ENCODE measurements around the gene PTCRA. TPM values are rescaled to one million over a fixed set of nuclear protein-coding genes. Genes with fewer than 3 reads are reported as not detected.

PTCRA gene
- total RNA-seq, 1 donor: not detected

GRCh38 chr6:42935322-42935721 is 19.5 kb downstream of the PTCRA start:
- Histone ChIP-seq H4K20me1 (ENCODE audit: insufficient read depth, low read length) (peaks cover 6% of the 10 kb centered on the region), H3K4me3 (ENCODE audit: insufficient read depth, low read length) (no peak overlapping the region), H3K79me2 (ENCODE audit: insufficient read depth, low read length) (peaks cover 45% of the 10 kb centered on the region), H3K9me3 (ENCODE audit: low read depth, low read length) (no peaks in the 10 kb centered on the region), H2AFZ (ENCODE audit: low read length) (no peak overlapping the region), H3K27me3 (ENCODE audit: insufficient read depth, low read length) (no peaks in the 10 kb centered on the region), H3K4me1 (ENCODE audit: insufficient read depth, low read length) (peaks cover 9% of the 10 kb centered on the region), H3K4me2 (ENCODE audit: insufficient read depth, low read length) (no peak overlapping the region), H3K27ac (ENCODE audit: low read depth, low read length) (no peak overlapping the region), H3K36me3 (ENCODE audit: insufficient read depth, low read length) (peaks cover 25% of the 10 kb centered on the region)
- peak; percentile 30 for DNase-seq (ENCODE audit: insufficient read length, low spot score, missing footprints)
- no peak for TF ChIP-seq CTCF (IDR thresholded peaks at IDR 0.05; ENCODE audit: extremely low read depth, low read depth, low read length)

GRCh38 chr6:42936398-42936797 is 20.5 kb downstream of the PTCRA start:
- H3K79me2 ChIP-seq (ENCODE audit: insufficient read depth, low read length): peaks cover 34% of the 10 kb centered on the region

GRCh38 chr6:42937548-42938427 is 21.9 kb downstream of the PTCRA start:
- Histone ChIP-seq H3K4me3 (ENCODE audit: insufficient read depth, low read length) (no peak overlapping the region), H4K20me1 (ENCODE audit: insufficient read depth, low read length) (peaks cover 3% of the 10 kb centered on the region), H3K27me3 (ENCODE audit: insufficient read depth, low read length) (no peaks in the 10 kb centered on the region), H2AFZ (ENCODE audit: low read length) (no peak overlapping the region), H3K9me3 (ENCODE audit: low read depth, low read length) (no peaks in the 10 kb centered on the region), H3K4me1 (ENCODE audit: insufficient read depth, low read length) (no peaks in the 10 kb centered on the region), H3K36me3 (ENCODE audit: insufficient read depth, low read length) (peaks cover 25% of the 10 kb centered on the region), H3K79me2 (ENCODE audit: insufficient read depth, low read length) (peaks cover 22% of the 10 kb centered on the region), H3K4me2 (ENCODE audit: insufficient read depth, low read length) (no peak overlapping the region), H3K27ac (ENCODE audit: low read depth, low read length) (no peak overlapping the region)
- DNase-seq (ENCODE audit: insufficient read length, low spot score, missing footprints): peak; percentile 29
- no peak for TF ChIP-seq CTCF (IDR thresholded peaks at IDR 0.05; ENCODE audit: extremely low read depth, low read depth, low read length)

More at GRCh38 chr6:42936398-42936797, 20.5 kb downstream of the PTCRA start:
- Histone ChIP-seq H3K4me3 (ENCODE audit: insufficient read depth, low read length) (no peak overlapping the region), H3K27ac (ENCODE audit: low read depth, low read length) (no peak overlapping the region), H3K4me2 (ENCODE audit: insufficient read depth, low read length) (no peak overlapping the region), H3K9me3 (ENCODE audit: low read depth, low read length) (no peaks in the 10 kb centered on the region), H3K36me3 (ENCODE audit: insufficient read depth, low read length) (peaks cover 25% of the 10 kb centered on the region), H3K4me1 (ENCODE audit: insufficient read depth, low read length) (no peaks in the 10 kb centered on the region), H2AFZ (ENCODE audit: low read length) (no peak overlapping the region), H4K20me1 (ENCODE audit: insufficient read depth, low read length) (peaks cover 6% of the 10 kb centered on the region), H3K27me3 (ENCODE audit: insufficient read depth, low read length) (no peaks in the 10 kb centered on the region)
- no peak for TF ChIP-seq CTCF (IDR thresholded peaks at IDR 0.05; ENCODE audit: extremely low read depth, low read depth, low read length)
- no peak for DNase-seq (ENCODE audit: insufficient read length, low spot score, missing footprints)

- H4K20me1 ChIP-seq (ENCODE audit: insufficient read depth, low read length): peaks cover 3% of the 10 kb centered on the region
Measured at GRCh38 chr6:42938428-42938796, 22.6 kb downstream of the PTCRA start.

More at GRCh38 chr6:42938428-42938796, 22.6 kb downstream of the PTCRA start:
- no peak overlapping the region for H3K27ac ChIP-seq (ENCODE audit: low read depth, low read length)
- no peaks in the 10 kb centered on the region for H3K27me3 ChIP-seq (ENCODE audit: insufficient read depth, low read length)
- TF ChIP-seq CTCF (IDR thresholded peaks at IDR 0.05; ENCODE audit: extremely low read depth, low read depth, low read length): no peak
- H3K79me2 ChIP-seq (ENCODE audit: insufficient read depth, low read length): peaks cover 16% of the 10 kb centered on the region
- no peaks in the 10 kb centered on the region for H3K4me1 ChIP-seq (ENCODE audit: insufficient read depth, low read length)
- H3K4me3 ChIP-seq (ENCODE audit: insufficient read depth, low read length): no peak overlapping the region
- H3K4me2 ChIP-seq (ENCODE audit: insufficient read depth, low read length): no peak overlapping the region
- H3K36me3 ChIP-seq (ENCODE audit: insufficient read depth, low read length): peaks cover 26% of the 10 kb centered on the region
- peak; percentile 43 for DNase-seq (ENCODE audit: insufficient read length, low spot score, missing footprints)
- no peak overlapping the region for H2AFZ ChIP-seq (ENCODE audit: low read length)
- H3K9me3 ChIP-seq (ENCODE audit: low read depth, low read length): no peaks in the 10 kb centered on the region

All from osteoblast (primary cell).